ENCODE data around the gene PUS1. TPM values are rescaled to one million over a fixed set of nuclear protein-coding genes. Genes with fewer than 3 reads are reported as not detected.

PUS1 gene
- total and polyA plus RNA-seq, 9 of the 15 experiments (the other 6 are each of a cell fraction or from before 2014, with no cell fraction given), result 1.9 to 90.8 (median 30.0) TPM

DNA sequence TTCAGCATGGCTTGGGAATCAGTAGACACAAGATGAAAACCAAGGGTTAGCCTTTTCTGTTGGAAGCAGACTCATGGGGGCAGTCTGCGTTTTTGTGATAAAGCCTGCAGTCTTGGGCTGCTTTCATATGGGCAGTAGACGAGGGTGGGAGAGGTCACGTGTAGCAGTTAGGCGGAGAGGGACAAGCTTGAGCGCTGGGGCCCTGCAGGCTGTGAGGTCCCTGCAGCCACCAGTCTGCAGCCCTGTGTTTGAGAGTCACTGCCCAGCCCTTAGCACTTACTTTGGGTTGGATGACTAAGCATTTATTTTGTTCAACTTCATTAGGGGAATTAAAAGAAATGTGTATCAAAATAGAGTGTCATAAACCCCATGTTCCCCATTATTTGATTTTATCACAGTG lies 57.8 kb downstream of the PUS1 start (continued):
- TF ChIP-seq CEBPZ (IDR thresholded peaks at IDR 0.05; ENCODE audit: borderline replicate concordance, low read depth, low read length), result no peak
- TF ChIP-seq STAT5A (IDR thresholded peaks at IDR 0.05; ENCODE audit: borderline replicate concordance, low read length), result no peak
- TF ChIP-seq, protein P1, sequence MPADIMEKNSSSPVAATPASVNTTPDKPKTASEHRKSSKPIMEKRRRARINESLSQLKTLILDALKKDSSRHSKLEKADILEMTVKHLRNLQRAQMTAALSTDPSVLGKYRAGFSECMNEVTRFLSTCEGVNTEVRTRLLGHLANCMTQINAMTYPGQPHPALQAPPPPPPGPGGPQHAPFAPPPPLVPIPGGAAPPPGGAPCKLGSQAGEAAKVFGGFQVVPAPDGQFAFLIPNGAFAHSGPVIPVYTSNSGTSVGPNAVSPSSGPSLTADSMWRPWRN (IDR thresholded peaks at IDR 0.05; ENCODE audit: low read depth), result no peak
- no peak for TF ChIP-seq POLR2AphosphoS5 (IDR thresholded peaks at IDR 0.05; ENCODE audit: control insufficient read depth, insufficient read depth, low read depth, low read length)
- TF ChIP-seq CREM (IDR thresholded peaks at IDR 0.05; ENCODE audit: low read depth), result no peak
- TF ChIP-seq, protein P2, sequence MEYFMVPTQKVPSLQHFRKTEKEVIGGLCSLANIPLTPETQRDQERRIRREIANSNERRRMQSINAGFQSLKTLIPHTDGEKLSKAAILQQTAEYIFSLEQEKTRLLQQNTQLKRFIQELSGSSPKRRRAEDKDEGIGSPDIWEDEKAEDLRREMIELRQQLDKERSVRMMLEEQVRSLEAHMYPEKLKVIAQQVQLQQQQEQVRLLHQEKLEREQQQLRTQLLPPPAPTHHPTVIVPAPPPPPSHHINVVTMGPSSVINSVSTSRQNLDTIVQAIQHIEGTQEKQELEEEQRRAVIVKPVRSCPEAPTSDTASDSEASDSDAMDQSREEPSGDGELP (CRISPR knock-in tag; IDR thresholded peaks at IDR 0.05; ENCODE audit: borderline replicate concordance), result no peak
- TF ChIP-seq, protein P3, sequence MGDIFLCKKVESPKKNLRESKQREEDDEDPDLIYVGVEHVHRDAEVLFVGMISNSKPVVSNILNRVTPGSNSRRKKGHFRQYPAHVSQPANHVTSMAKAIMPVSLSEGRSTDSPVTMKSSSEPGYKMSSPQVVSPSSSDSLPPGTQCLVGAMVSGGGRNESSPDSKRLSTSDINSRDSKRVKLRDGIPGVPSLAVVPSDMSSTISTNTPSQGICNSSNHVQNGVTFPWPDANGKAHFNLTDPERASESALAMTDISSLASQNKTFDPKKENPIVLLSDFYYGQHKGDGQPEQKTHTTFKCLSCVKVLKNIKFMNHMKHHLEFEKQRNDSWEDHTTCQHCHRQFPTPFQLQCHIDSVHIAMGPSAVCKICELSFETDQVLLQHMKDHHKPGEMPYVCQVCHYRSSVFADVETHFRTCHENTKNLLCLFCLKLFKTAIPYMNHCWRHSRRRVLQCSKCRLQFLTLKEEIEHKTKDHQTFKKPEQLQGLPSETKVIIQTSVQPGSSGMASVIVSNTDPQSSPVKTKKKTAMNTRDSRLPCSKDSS (IDR thresholded peaks at IDR 0.05; ENCODE audit: low read depth, partially characterized antibody), result no peak
- no peak for TF ChIP-seq EZH2 (IDR thresholded peaks at IDR 0.05; ENCODE audit: borderline replicate concordance, low read depth, low read length)
- TF ChIP-seq, protein P4, sequence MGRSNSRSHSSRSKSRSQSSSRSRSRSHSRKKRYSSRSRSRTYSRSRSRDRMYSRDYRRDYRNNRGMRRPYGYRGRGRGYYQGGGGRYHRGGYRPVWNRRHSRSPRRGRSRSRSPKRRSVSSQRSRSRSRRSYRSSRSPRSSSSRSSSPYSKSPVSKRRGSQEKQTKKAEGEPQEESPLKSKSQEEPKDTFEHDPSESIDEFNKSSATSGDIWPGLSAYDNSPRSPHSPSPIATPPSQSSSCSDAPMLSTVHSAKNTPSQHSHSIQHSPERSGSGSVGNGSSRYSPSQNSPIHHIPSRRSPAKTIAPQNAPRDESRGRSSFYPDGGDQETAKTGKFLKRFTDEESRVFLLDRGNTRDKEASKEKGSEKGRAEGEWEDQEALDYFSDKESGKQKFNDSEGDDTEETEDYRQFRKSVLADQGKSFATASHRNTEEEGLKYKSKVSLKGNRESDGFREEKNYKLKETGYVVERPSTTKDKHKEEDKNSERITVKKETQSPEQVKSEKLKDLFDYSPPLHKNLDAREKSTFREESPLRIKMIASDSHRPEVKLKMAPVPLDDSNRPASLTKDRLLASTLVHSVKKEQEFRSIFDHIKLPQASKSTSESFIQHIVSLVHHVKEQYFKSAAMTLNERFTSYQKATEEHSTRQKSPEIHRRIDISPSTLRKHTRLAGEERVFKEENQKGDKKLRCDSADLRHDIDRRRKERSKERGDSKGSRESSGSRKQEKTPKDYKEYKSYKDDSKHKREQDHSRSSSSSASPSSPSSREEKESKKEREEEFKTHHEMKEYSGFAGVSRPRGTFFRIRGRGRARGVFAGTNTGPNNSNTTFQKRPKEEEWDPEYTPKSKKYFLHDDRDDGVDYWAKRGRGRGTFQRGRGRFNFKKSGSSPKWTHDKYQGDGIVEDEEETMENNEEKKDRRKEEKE (IDR thresholded peaks at IDR 0.05; ENCODE audit: borderline replicate concordance in 1 of 2, control insufficient read depth in 1 of 2, low read depth in 2 of 2, low read length in 1 of 2), result no peak
- no peak for TF ChIP-seq PURB (CRISPR knock-in tag; IDR thresholded peaks at IDR 0.05; ENCODE audit: low read depth)
- TF ChIP-seq ZNF311 (CRISPR knock-in tag; IDR thresholded peaks at IDR 0.05), result no peak
- TF ChIP-seq RHOXF2B (CRISPR knock-in tag; conservative IDR thresholded peaks at IDR 0.05), result no peak
- TF ChIP-seq SFPQ (IDR thresholded peaks at IDR 0.05; ENCODE audit: low read depth, low read length), result no peak
- TF ChIP-seq LEF1 (IDR thresholded peaks at IDR 0.05), result no peak
- TF ChIP-seq XRCC4 (IDR thresholded peaks at IDR 0.05; ENCODE audit: extremely low read depth, insufficient read depth, insufficient read length), result no peak
- no peak for TF ChIP-seq RFX5 (IDR thresholded peaks at IDR 0.05; ENCODE audit: low read depth, low read length)
